ENCODE data around the gene VWCE. TPM values are rescaled to one million over a fixed set of nuclear protein-coding genes. Genes with fewer than 3 reads are reported as not detected.

VWCE gene, protein sequence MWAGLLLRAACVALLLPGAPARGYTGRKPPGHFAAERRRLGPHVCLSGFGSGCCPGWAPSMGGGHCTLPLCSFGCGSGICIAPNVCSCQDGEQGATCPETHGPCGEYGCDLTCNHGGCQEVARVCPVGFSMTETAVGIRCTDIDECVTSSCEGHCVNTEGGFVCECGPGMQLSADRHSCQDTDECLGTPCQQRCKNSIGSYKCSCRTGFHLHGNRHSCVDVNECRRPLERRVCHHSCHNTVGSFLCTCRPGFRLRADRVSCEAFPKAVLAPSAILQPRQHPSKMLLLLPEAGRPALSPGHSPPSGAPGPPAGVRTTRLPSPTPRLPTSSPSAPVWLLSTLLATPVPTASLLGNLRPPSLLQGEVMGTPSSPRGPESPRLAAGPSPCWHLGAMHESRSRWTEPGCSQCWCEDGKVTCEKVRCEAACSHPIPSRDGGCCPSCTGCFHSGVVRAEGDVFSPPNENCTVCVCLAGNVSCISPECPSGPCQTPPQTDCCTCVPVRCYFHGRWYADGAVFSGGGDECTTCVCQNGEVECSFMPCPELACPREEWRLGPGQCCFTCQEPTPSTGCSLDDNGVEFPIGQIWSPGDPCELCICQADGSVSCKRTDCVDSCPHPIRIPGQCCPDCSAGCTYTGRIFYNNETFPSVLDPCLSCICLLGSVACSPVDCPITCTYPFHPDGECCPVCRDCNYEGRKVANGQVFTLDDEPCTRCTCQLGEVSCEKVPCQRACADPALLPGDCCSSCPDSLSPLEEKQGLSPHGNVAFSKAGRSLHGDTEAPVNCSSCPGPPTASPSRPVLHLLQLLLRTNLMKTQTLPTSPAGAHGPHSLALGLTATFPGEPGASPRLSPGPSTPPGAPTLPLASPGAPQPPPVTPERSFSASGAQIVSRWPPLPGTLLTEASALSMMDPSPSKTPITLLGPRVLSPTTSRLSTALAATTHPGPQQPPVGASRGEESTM
- total RNA-seq (1 to 10 TPM in 3 of 9 donors, under 1 TPM in 5, not detected in 1; 0.17 to 1.7 (median 0.82) TPM), polyA plus RNA-seq (under 1 TPM; 0.30 to 0.38 TPM)
- long read RNA-seq, donor 1, partial matches to known transcripts, result 1 of 1 reads
- long read RNA-seq, donor 1, other reads (novel, unspliced or antisense), result 0 of 1 reads
- long read RNA-seq, donor 2, result 0 reads
- long read RNA-seq, donor 3, result 0 reads

DNA sequence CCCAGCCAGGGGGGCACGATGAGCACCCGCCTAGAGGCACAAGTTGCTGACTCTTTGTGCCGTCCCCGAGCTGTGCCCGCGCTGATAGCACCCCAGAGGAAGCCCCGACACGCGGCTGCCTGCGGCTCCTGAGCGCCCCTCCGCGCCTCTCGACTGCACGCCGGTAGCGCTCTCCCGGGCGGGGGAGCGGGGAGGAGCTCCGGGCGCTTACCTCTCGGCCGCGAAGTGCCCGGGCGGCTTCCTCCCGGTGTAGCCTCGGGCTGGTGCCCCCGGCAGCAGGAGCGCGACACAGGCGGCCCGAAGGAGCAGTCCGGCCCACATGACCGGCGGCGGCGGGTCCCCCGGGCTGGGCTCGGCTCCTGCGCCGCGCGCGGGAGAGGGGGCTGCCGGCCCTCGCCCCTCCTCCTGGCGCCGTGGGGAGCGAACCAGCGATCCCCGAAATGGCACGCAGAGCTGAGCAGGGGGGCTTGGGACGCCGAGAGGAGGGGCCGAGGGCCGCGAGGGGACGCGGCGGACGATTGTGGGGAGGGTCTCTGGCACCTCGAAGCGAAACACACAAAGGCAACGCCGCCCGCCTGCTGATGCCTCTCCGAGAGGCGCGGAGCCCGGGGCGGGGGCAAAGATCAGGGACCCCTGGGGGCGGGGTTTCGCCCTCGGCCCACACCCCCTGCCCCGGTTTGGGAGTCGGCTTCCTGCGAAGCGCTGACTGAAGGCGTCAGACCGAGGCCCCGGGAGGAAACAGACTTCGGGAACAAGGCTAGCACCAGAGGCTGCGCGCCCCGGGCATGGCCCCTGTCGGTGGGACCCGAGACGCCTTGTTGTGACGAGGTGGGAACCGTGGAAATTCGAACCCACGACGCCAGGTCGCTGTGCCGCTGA lies at the start of gene VWCE:
VWCE (minus strand) TSS at position 600 of the 879 bp plus-strand sequence; CDS start at position 321, 279 bp downstream.
- Histone ChIP-seq H3K27me3 (peaks cover 0 to 25% (median 0%) of the 10 kb centered on the region in 9 donors), H3K4me3 (peak within 1 kb of the TSS; percentile 32 to 72 (median 58)), H3K4me1 (peaks cover 6 to 54% (median 34%) of the 10 kb centered on the region in 12 donors), H3K27ac (peak within 1 kb of the TSS in 6 of 12 donors; percentile 15 to 55 (median 26)), H3K36me3 (peaks cover 0 to 15% (median 12%) of the 10 kb centered on the region in 9 donors), H3K9me3 (no peaks in the 10 kb centered on the region)
- 2 to 8% (median 3%) methylated on average over 20 to 97 of the region's 97 CpGs for WGBS, 4 donors
- intact Hi-C loops (cut with DNase I), result no loop called here
- ATAC-seq (peak in 3 of 4 donors; percentile 60 to 68 (median 68)), DNase-seq (peak; percentile 37 to 70 (median 59))
- TF ChIP-seq CTCF (IDR thresholded peaks at IDR 0.05) (peak in 2 of 12 donors; percentile 25 to 46), POLR2A (IDR thresholded peaks at IDR 0.05) (no peak)

DNA sequence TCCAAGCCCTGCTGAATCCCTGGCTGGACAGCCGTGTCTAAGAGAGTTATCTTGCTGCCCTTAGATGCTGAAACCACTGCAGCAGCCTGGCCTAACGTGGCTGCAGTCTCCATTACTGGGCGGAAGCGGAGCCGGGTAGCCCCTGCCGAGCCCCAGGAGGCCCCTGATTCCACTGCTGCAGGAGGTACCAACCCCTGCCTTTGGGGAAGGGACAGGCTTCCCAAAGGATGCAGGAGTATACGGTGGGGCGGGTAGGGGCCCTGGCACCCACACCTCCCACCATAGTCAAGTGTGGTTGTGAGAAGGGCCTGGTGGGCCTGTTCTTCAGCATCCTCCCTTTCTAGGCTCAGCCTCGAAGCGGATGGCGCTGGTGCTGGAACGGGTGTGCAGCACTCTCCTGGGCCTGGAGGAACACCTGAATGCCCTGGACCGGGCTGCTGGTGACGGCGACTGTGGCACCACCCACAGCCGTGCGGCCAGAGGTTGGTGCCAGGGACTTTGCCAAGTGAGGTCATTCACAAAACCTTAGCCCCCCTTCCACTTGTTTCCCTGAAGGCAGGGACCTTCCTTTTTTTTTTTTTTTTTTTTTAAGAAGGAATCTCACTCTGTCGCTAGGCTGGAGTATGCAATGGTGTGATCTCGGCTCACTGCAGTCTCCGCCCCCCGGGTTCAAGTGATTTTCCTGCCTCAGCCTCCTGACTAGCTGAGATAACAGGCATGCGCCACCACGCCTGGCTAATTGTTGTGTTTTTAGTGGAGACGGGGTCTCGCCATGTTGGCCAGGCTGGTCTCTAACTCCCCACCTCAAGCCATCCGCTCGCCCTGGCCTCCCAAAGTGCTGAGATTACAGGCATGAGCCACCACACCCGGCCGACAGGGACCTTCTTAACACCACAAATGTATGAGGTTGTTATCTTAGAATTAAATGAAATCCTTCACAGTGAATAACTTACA lies 49.0 kb upstream of the VWCE start:
- H3K36me3 ChIP-seq, result peaks cover 0 to 33% (median 10%) of the 10 kb centered on the region in 9 donors
- intact Hi-C loops (cut with DNase I), result no loop called here
- no peak for TF ChIP-seq POLR2A (IDR thresholded peaks at IDR 0.05)
- no peak for TF ChIP-seq CTCF (IDR thresholded peaks at IDR 0.05)
- H3K4me1 ChIP-seq, result peaks cover 0 to 11% (median 0%) of the 10 kb centered on the region in 12 donors
- H3K4me3 ChIP-seq, result no peak overlapping the region
- whole genome bisulfite sequencing, 4 donors, result 93 to 96% (median 95%) methylated on average over 26 to 29 of the region's 29 CpGs
- DNase-seq, result peak in 1 of 5 donors; percentile 21
- H3K9me3 ChIP-seq, result no peaks in the 10 kb centered on the region
- H3K27me3 ChIP-seq, result no peaks in the 10 kb centered on the region
- no peak overlapping the region for H3K27ac ChIP-seq
- no peak for ATAC-seq

GRCh38 chr11:61342207-61342803 lies 47.2 kb upstream of the VWCE start:
- Histone ChIP-seq H3K27ac (no peak overlapping the region), H3K27me3 (no peaks in the 10 kb centered on the region), H3K36me3 (peaks cover 0 to 22% (median 7%) of the 10 kb centered on the region in 9 donors), H3K4me1 (no peaks in the 10 kb centered on the region), H3K9me3 (no peaks in the 10 kb centered on the region), H3K4me3 (no peak overlapping the region)
- intact Hi-C loops (cut with DNase I), result no loop called here
- 89 to 96% (median 92%) methylated on average over 13 to 20 of the region's 20 CpGs for WGBS, 4 donors
- DNase-seq (peak in 1 of 5 donors; percentile 10), ATAC-seq (no peak)
- TF ChIP-seq CTCF (IDR thresholded peaks at IDR 0.05) (no peak), POLR2A (IDR thresholded peaks at IDR 0.05) (no peak)

Measured in heart left ventricle (tissue), 16 donors.